HEK293T (cell line): ENCODE measurements around the gene ERI3.

Source experiments
- BHLHE40 ChIP-seq: fragments of 450-650 bp; IDR thresholded peaks from 2 replicates; pipeline ENCODE4 v1.6.1; 2016; ENCODE audit warnings: mild to moderate bottlenecking, moderate library complexity, borderline replicate concordance
- FOXM1 ChIP-seq: fragments of 450-650 bp; IDR thresholded peaks from 2 replicates; pipeline ENCODE4 v1.6.1; 2017; ENCODE audit warnings: mild to moderate bottlenecking, borderline replicate concordance
- TARDBP ChIP-seq: fragments of 450-650 bp; IDR thresholded peaks from 2 replicates; pipeline ENCODE4 v1.6.1; 2016

- TF ChIP-seq BHLHE40, result no peak
- TF ChIP-seq TARDBP, result no peak
- no peak for TF ChIP-seq FOXM1
Observed at GRCh38 chr1:44368471-44369151, 13.6 kb upstream of the ERI3 start.
